Psoas muscle (tissue), 8 donors: ENCODE data around the gene SPATA2L. TPM values are rescaled to one million over a fixed set of nuclear protein-coding genes. Genes with fewer than 3 reads are reported as not detected.
A peak's percentile ranks its signal among the peaks of the same experiment; 100 is the strongest.
"Not testable (repeated sequence)": the region's sequence is repeated elsewhere in the genome, so short reads cannot be mapped to it uniquely, and the experiment has no call there.

Source experiments
- ATAC-seq, 4 donors: fragments of 200-7000 bp; cut with Tn5 transposase; one replicate each; pipeline ENCODE4 v1.9.1; 2020; ENCODE audit warnings: moderate library complexity in 3 of 4, mild to moderate bottlenecking in 2 of 4
- DNase-seq, 2 donors: peaks; one replicate each; pipeline ENCODE4 v3.0.0-alpha.2; 2020
- H3K27ac ChIP-seq: fragments of 200-600 bp; one replicate; pipeline ENCODE4 v1.8.0; 2022
- H3K27me3 ChIP-seq, 3 donors: fragments of 200-600 bp in 1 of 3; one replicate each; pipeline versions ENCODE4 v1.6.1 to v1.8.0; 2013 to 2022; ENCODE audit warnings: low read length in 2 of 3, mild to moderate bottlenecking in 2 of 3, moderate library complexity in 1 of 3; ENCODE audit not compliant: insufficient read depth in 3 of 3
- H3K36me3 ChIP-seq, 2 donors: fragments of 200-600 bp in 1 of 2; one replicate each; pipeline versions ENCODE4 v1.6.1 to v1.8.0; 2013 to 2022; ENCODE audit warnings: low read depth in 1 of 2, mild to moderate bottlenecking in 1 of 2, moderate library complexity in 1 of 2; ENCODE audit not compliant: insufficient read depth in 1 of 2
- H3K4me1 ChIP-seq: fragments of 200-600 bp; one replicate; pipeline ENCODE4 v1.8.0; 2022
- H3K4me3 ChIP-seq: fragments of 200-600 bp; one replicate; pipeline ENCODE4 v1.8.0; 2022; ENCODE audit warnings: mild to moderate bottlenecking
- H3K9me3 ChIP-seq: fragments of 200-600 bp; one replicate; pipeline ENCODE4 v1.8.0; 2022
- CTCF ChIP-seq: fragments of 200-600 bp; IDR thresholded peaks from one replicate; pipeline ENCODE4 v1.8.0; 2022; ENCODE audit warnings: antibody characterized with exemption
- WGBS, 3 donors: extraction: QIAGEN DNeasy Blood & Tissue Kit; methylation state at CpG; one replicate each; pipeline versions ENCODE4 v1.1.6 to v1.1.7; 2013; 5-methylcytosine and 5-hydroxymethylcytosine counted together
- intact Hi-C, 2 donors: fragments of 100-400 bp; cut with DNase I; formaldehyde crosslinking; loops; one replicate each; pipeline versions ENCODE4 v1.11.0 to v1.14.2; 2022
- polyA plus RNA-seq, 3 donors: library from polyadenylated mRNA; stranded (reverse); fragments of 200-250 nt; gene quantifications; one replicate each; pipeline ENCODE4 v1.2.3, GENCODE V29; 2013
- total RNA-seq, 4 donors: library from RNA; stranded (reverse); fragmentation: NEBNext Ultra II Directional in 2 of 4; extraction: Animal tissue kit (Norgen Biotek cat#: 25700) in 2 of 4; gene quantifications; one replicate each; pipeline versions ENCODE4 v1.2.1 to v1.2.4, GENCODE V29; 2021 to 2023
- donor health status: healthy with polysubstance abuse.
- donor health status: DM: no; HTN: no; CAD: no; lungs with moderate emphysema.
- donor health status: Bipolar disorder and iron deficiency.
- donor health status: healthy.
- donor health status: DM: yes; HTN: yes; CAD: no.
- donor health status: DM: no; HTN: no; CAD: no.
- donor health status: DM: no; HTN: no; CAD: no.
- donor health status: DM: yes; HTN: yes; CAD: no.

Gene SPATA2L
- total and polyA plus RNA-seq, 7 donors, result 0.56 to 5.9 (median 1.3) TPM

- H3K27me3 ChIP-seq, result peaks cover 0 to 48% (median 0%) of the 10 kb centered on the region in 3 donors
- ATAC-seq (peak in 1 of 4 donors; percentile 4), DNase-seq (peak in 1 of 2 donors; percentile 61)
- peak overlapping the region; percentile 69 for H3K4me3 ChIP-seq
- 3 to 7% (median 3%) methylated on average over 20 to 78 of the region's 78 CpGs for WGBS, 3 donors
- H3K27ac ChIP-seq, result peak overlapping the region; percentile 32
- H3K36me3 ChIP-seq, result peaks cover 0 to 2% of the 10 kb centered on the region in 2 donors
- peaks cover 20% of the 10 kb centered on the region for H3K4me1 ChIP-seq
- intact Hi-C loops, result loop anchor here in 1 of 2 donors (5.0 to 10.0 kb wide), 2 partner anchors 91 to 164 kb away; no protein-coding TSS in a partner anchor
- H3K9me3 ChIP-seq, result no peaks in the 10 kb centered on the region
- no peak for TF ChIP-seq CTCF
Observed at GRCh38 chr16:89700649-89701424, 668 bp downstream of the SPATA2L start.

GRCh38 chr16:89700100-89700648, 1.3 kb downstream of the SPATA2L start:
- Histone ChIP-seq H3K4me3 (peak overlapping the region; percentile 69), H3K27ac (peak overlapping the region; percentile 32), H3K4me1 (peaks cover 20% of the 10 kb centered on the region), H3K27me3 (peaks cover 0 to 45% (median 0%) of the 10 kb centered on the region in 3 donors), H3K9me3 (no peaks in the 10 kb centered on the region), H3K36me3 (peaks cover 3 to 9% of the 10 kb centered on the region in 2 donors)
- intact Hi-C loops, result loop anchor here in 1 of 2 donors (5.0 to 10.0 kb wide), 2 partner anchors 92 to 165 kb away; no protein-coding TSS in a partner anchor
- TF ChIP-seq CTCF, result peak; percentile 64
- DNase-seq (peak; percentile 97 to 99), ATAC-seq (peak; percentile 84 to 90 (median 86))
- WGBS, 3 donors, result 0 to 2% (median 1%) methylated on average over 30 of the region's 30 CpGs

GRCh38 chr16:89699629-89700099, 1.8 kb downstream of the SPATA2L start:
- Histone ChIP-seq H3K27me3 (peaks cover 0 to 40% (median 0%) of the 10 kb centered on the region in 3 donors), H3K4me3 (peak overlapping the region; percentile 69), H3K36me3 (peaks cover 3 to 11% of the 10 kb centered on the region in 2 donors), H3K4me1 (peaks cover 20% of the 10 kb centered on the region), H3K27ac (peak overlapping the region; percentile 13)
- 55 to 62% (median 61%) methylated on average over 18 of the region's 18 CpGs for WGBS, 3 donors
- ATAC-seq, H3K9me3 ChIP-seq, DNase-seq: not testable (repeated sequence)
- intact Hi-C loops, result loop anchor here in 1 of 2 donors (5.0 to 10.0 kb wide), 2 partner anchors 93 to 165 kb away; no protein-coding TSS in a partner anchor

GRCh38 chr16:89698717-89699116, 2.8 kb downstream of the SPATA2L start:
- WGBS, 3 donors, result 95 to 98% (median 95%) methylated on average over 14 of the region's 14 CpGs
- H3K27ac ChIP-seq, H3K9me3 ChIP-seq, DNase-seq, intact Hi-C loops, H3K4me3 ChIP-seq, ATAC-seq: not testable (repeated sequence)
- peaks cover 5 to 20% of the 10 kb centered on the region in 2 donors for H3K36me3 ChIP-seq
- peaks cover 20% of the 10 kb centered on the region for H3K4me1 ChIP-seq
- H3K27me3 ChIP-seq, result peaks cover 0 to 31% (median 0%) of the 10 kb centered on the region in 3 donors

GRCh38 chr16:89697616-89698331, 3.7 kb downstream of the SPATA2L start:
- DNase-seq, result peak in 1 of 2 donors; percentile 48
- intact Hi-C loops, result no loop called here
- ATAC-seq, result no peak
- no peaks in the 10 kb centered on the region for H3K9me3 ChIP-seq
- no peak overlapping the region for H3K27ac ChIP-seq
- peaks cover 11 to 30% of the 10 kb centered on the region in 2 donors for H3K36me3 ChIP-seq
- no peak overlapping the region for H3K4me3 ChIP-seq
- peaks cover 20% of the 10 kb centered on the region for H3K4me1 ChIP-seq
- no peak for TF ChIP-seq CTCF
- WGBS, 3 donors, result 42 to 52% (median 42%) methylated on average over 30 to 32 of the region's 32 CpGs
- peaks cover 0 to 22% (median 0%) of the 10 kb centered on the region in 3 donors for H3K27me3 ChIP-seq
